H1 (cell line): Measurements from ENCODE around the gene ZDHHC16. TPM values are rescaled to one million over a fixed set of nuclear protein-coding genes. Genes with fewer than 3 reads are reported as not detected.
A peak's percentile ranks its signal among the peaks of the same experiment; 100 is the strongest.

Experiments
- CTCF ChIA-PET: fragments of 300-600 bp; sonication (Branson Sonifier 250); formaldehyde crosslinking; loops from one replicate; lab custom pipeline; 2021; ENCODE audit not compliant: partially characterized antibody; lab: Charles Lee
- POLR2A ChIA-PET: fragments of 300-600 bp; sonication (Branson Sonifier 250); formaldehyde crosslinking; loops from one replicate; lab custom pipeline; 2021; ENCODE audit warnings: inconsistent platforms; ENCODE audit not compliant: partially characterized antibody; lab: Charles Lee
- DNase-seq, 2 experiments: peaks; one replicate each; pipeline versions ENCODE4 v3.0.0 to v3.0.0-alpha.2; 2010 to 2022; ENCODE audit warnings: low spot score in 2 of 2, low read depth in 1 of 2, mixed read lengths in 1 of 2
- FAIRE-seq: peaks from 2 replicates; lab custom pipeline; 2011; peaks lifted over from hg19 to GRCh38; lab: Jason Lieb, UNC
- H2AFZ ChIP-seq: 2 replicates; pipeline ENCODE4 v1.8.1; 2012; ENCODE audit warnings: low read length, inconsistent platforms
- H2AK5ac ChIP-seq: 2 replicates; pipeline ENCODE4 v1.6.1; 2013; ENCODE audit warnings: low read depth, low read length
- H2BK120ac ChIP-seq: replicated peaks from 2 replicates; pipeline ENCODE3; 2013; ENCODE audit warnings: low read depth, low read length, inconsistent platforms
- H2BK12ac ChIP-seq: 2 replicates; pipeline ENCODE4 v1.6.1; 2013; ENCODE audit warnings: low read depth, low read length
- H2BK15ac ChIP-seq: 2 replicates; pipeline ENCODE4 v1.6.1; 2013; ENCODE audit warnings: low read length
- H2BK20ac ChIP-seq: 2 replicates; pipeline ENCODE4 v1.6.1; 2013; ENCODE audit warnings: low read length
- H2BK5ac ChIP-seq: 2 replicates; pipeline ENCODE4 v1.6.1; 2013; ENCODE audit warnings: low read depth, low read length
- H3K14ac ChIP-seq: 2 replicates; pipeline ENCODE4 v1.6.1; 2013; ENCODE audit warnings: inconsistent platforms; ENCODE audit not compliant: insufficient read length
- H3K18ac ChIP-seq: 2 replicates; pipeline ENCODE4 v1.6.1; 2013; ENCODE audit warnings: low read length; ENCODE audit errors: extremely low read depth
- H3K23ac ChIP-seq: 2 replicates; pipeline ENCODE4 v1.6.1; 2013; ENCODE audit warnings: inconsistent platforms; ENCODE audit not compliant: insufficient read length
- H3K23me2 ChIP-seq: 2 replicates; pipeline ENCODE4 v1.6.1; 2013; ENCODE audit warnings: low read depth, low read length
- H3K27ac ChIP-seq: 2 replicates; pipeline ENCODE4 v1.6.1; 2011; ENCODE audit warnings: low read depth, low read length, inconsistent platforms
- H3K27me3 ChIP-seq, 4 experiments: replicated peaks in 1 of 4; 1 replicate in 1 of 4; 2 replicates in 3 of 4; pipeline versions ENCODE4 v1.6.1 to v1.8.1; 2011 to 2013; ENCODE audit warnings: low read length in 3 of 4, mild to moderate bottlenecking in 3 of 4, inconsistent platforms in 2 of 4, mixed read lengths in 2 of 4, moderate library complexity in 1 of 4; ENCODE audit not compliant: control insufficient read depth in 3 of 4, insufficient read depth in 3 of 4; ENCODE audit errors: extremely low read depth in 1 of 4
- H3K36me3 ChIP-seq, 4 experiments: 2 replicates each; pipeline versions ENCODE4 v1.6.1 to v1.8.1; 2011 to 2013; ENCODE audit warnings: mild to moderate bottlenecking in 4 of 4, low read length in 3 of 4, moderate library complexity in 2 of 4, control low read depth in 1 of 4, inconsistent platforms in 1 of 4; ENCODE audit not compliant: insufficient read depth in 4 of 4, control insufficient read depth in 2 of 4
- H3K4ac ChIP-seq: replicated peaks from 2 replicates; pipeline ENCODE3; 2013; ENCODE audit warnings: low read length, low read depth, mixed read lengths, inconsistent platforms; ENCODE audit not compliant: insufficient read length
- H3K4me1 ChIP-seq, 4 experiments: replicated peaks in 1 of 4; 1 replicate in 1 of 4; 2 replicates in 3 of 4; pipeline versions ENCODE4 v1.6.1 to v1.8.1; 2011 to 2013; ENCODE audit warnings: low read length in 3 of 4, inconsistent platforms in 2 of 4, mixed read lengths in 1 of 4; ENCODE audit not compliant: insufficient read depth in 4 of 4, control insufficient read depth in 3 of 4
- H3K4me2 ChIP-seq, 2 experiments: 2 replicates each; pipeline versions ENCODE4 v1.6.1 to v1.8.1; 2011 to 2013; ENCODE audit warnings: low read depth in 2 of 2, low read length in 2 of 2, control low read depth in 1 of 2, inconsistent platforms in 1 of 2, mild to moderate bottlenecking in 1 of 2; ENCODE audit not compliant: insufficient read depth in 1 of 2
- H3K4me3 ChIP-seq, 4 experiments: fragments of 200-600, 300-600 bp in 1 of 4; sonication (generic), shearing (Covaris generic), sonication (Bioruptor Twin) in 1 of 4; 2 replicates each; pipeline versions ENCODE4 v1.5.1 to v1.8.1; 2011 to 2016; ENCODE audit warnings: low read length in 4 of 4, low read depth in 3 of 4, control low read depth in 2 of 4, inconsistent platforms in 2 of 4, mild to moderate bottlenecking in 2 of 4, mixed read lengths in 1 of 4, moderate library complexity in 1 of 4; ENCODE audit not compliant: insufficient read depth in 2 of 4; ENCODE audit errors: extremely low read depth in 1 of 4
- H3K56ac ChIP-seq: replicated peaks from 2 replicates; pipeline ENCODE3; 2013; ENCODE audit warnings: low read depth, mild to moderate bottlenecking, mixed read lengths, low read length, inconsistent platforms; ENCODE audit not compliant: insufficient read length
- H3K79me1 ChIP-seq: 2 replicates; pipeline ENCODE4 v1.6.1; 2013; ENCODE audit warnings: low read depth, low read length, control low read depth
- H3K79me2 ChIP-seq, 2 experiments: 2 replicates each; pipeline versions ENCODE4 v1.6.1 to v1.8.1; 2012 to 2013; ENCODE audit warnings: low read length in 2 of 2, mild to moderate bottlenecking in 2 of 2, inconsistent platforms in 1 of 2; ENCODE audit not compliant: insufficient read depth in 2 of 2, control insufficient read depth in 1 of 2
- H3K9ac ChIP-seq, 4 experiments: replicated peaks in 1 of 4; 1 replicate in 1 of 4; 2 replicates in 3 of 4; pipeline versions ENCODE4 v1.6.1 to v1.8.1; 2011 to 2013; ENCODE audit warnings: low read depth in 3 of 4, low read length in 3 of 4, control low read depth in 2 of 4, mild to moderate bottlenecking in 2 of 4, moderate library complexity in 2 of 4, inconsistent platforms in 1 of 4; ENCODE audit errors: extremely low read depth in 1 of 4
- H3K9me3 ChIP-seq, 2 experiments: 2 replicates each; pipeline versions ENCODE4 v1.6.1 to v1.8.1; 2012 to 2013; ENCODE audit warnings: mild to moderate bottlenecking in 2 of 2, moderate library complexity in 2 of 2, control low read depth in 1 of 2, inconsistent platforms in 1 of 2, low read depth in 1 of 2, low read length in 1 of 2, mixed read lengths in 1 of 2; ENCODE audit not compliant: insufficient read depth in 2 of 2
- H4K20me1 ChIP-seq, 2 experiments: replicated peaks in 1 of 2; 2 replicates each; pipeline versions ENCODE3 to v1.8.1; 2011 to 2013; ENCODE audit warnings: inconsistent platforms in 2 of 2, low read length in 2 of 2, mild to moderate bottlenecking in 1 of 2; ENCODE audit not compliant: insufficient read depth in 2 of 2, control insufficient read depth in 1 of 2
- H4K5ac ChIP-seq: 2 replicates; pipeline ENCODE4 v1.6.1; 2013; ENCODE audit warnings: low read length, low read depth, mixed read lengths, inconsistent platforms; ENCODE audit not compliant: insufficient read length
- H4K8ac ChIP-seq: 2 replicates; pipeline ENCODE4 v1.8.0; 2013; ENCODE audit warnings: mild to moderate bottlenecking, moderate library complexity, low read length, inconsistent platforms; ENCODE audit not compliant: insufficient read depth; ENCODE audit errors: extremely low read depth
- H4K91ac ChIP-seq: replicated peaks from 2 replicates; pipeline ENCODE3; 2013; ENCODE audit warnings: low read length, mixed read lengths, inconsistent platforms; ENCODE audit not compliant: insufficient read length
- GTF2F1 ChIP-seq: IDR thresholded peaks from 2 replicates; pipeline ENCODE4 v1.6.1; 2012; ENCODE audit warnings: low read depth, low read length, improper control_type of control experiment, borderline replicate concordance
- POLR2AphosphoS5 ChIP-seq: IDR thresholded peaks from 2 replicates; pipeline ENCODE4 v1.6.1; 2011; ENCODE audit warnings: low read depth, low read length
- WGBS, 2 experiments: shearing (Covaris generic) in 1 of 2; methylation state at CpG; one replicate each; pipeline versions ENCODE4 v1.1.6 to v1.1.7; 2013 to 2015; ENCODE audit warnings: low lambda C conversion rate in 2 of 2, mixed read lengths in 2 of 2, inconsistent platforms in 1 of 2, low coverage in 1 of 2, missing lambda C conversion rate in 1 of 2; ENCODE audit not compliant: insufficient replicate concordance in 2 of 2, insufficient coverage in 1 of 2, insufficient read length in 1 of 2; ENCODE audit errors: extremely low coverage in 1 of 2, missing lambda C conversion rate in 1 of 2; 5-methylcytosine and 5-hydroxymethylcytosine counted together
- polyA plus RNA-seq, 7 experiments: library from polyadenylated mRNA; depleted of rRNA in 3 of 7; stranded (reverse) in 5 of 7; unstranded in 2 of 7; fragments of >200 nt in 5 of 7; fragments of 200-250 nt in 2 of 7; gene quantifications; 1 replicate in 5 of 7; 2 replicates in 1 of 7; 4 replicates in 1 of 7; pipeline versions ENCODE4 v1.2.1 to v1.2.3, GENCODE V29; 2011 to 2013; ENCODE audit warnings: missing spikeins in 2 of 7, mixed read lengths in 2 of 7
- total RNA-seq: library from RNA; stranded (reverse); fragmentation: NEBNext Ultra II Directional; extraction: Animal tissue kit (Norgen Biotek cat#: 25700); gene quantifications from 2 replicates; pipeline ENCODE4 v1.2.1, GENCODE V29; 2021

The ZDHHC16 gene
- total and polyA plus RNA-seq, 2 of the 8 experiments (the other 6 are each of a cell fraction or from before 2014, with no cell fraction given) = 45.9 to 108 TPM

DNA sequence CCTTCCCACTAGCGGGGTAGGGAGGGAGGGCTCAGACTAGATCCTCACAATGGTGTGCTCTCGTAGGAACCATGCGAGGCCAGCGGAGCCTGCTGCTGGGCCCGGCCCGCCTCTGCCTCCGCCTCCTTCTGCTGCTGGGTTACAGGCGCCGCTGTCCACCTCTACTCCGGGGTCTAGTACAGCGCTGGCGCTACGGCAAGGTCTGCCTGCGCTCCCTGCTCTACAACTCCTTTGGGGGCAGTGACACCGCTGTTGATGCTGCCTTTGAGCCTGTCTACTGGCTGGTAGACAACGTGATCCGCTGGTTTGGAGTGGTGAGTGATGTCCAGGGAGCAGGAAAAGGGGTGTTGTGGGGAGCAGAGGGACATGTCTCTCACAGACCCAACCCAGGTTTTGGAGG lies 5.6 kb downstream of the ZDHHC16 start:
- H2BK120ac ChIP-seq = no peak overlapping the region
- H4K5ac ChIP-seq = no peak overlapping the region
- peaks cover 2 to 43% (median 27%) of the 10 kb centered on the region in 4 experiments; a peak in 7 of 8 replicates for H3K36me3 ChIP-seq
- H2AFZ ChIP-seq = no peak overlapping the region
- CTCF ChIA-PET = interaction anchor here (1.4 to 7.2 kb wide), 2 partner anchors 9 to 14 kb away, joined by 3 to 40 read pairs; no protein-coding TSS in a partner anchor
- H3K27ac ChIP-seq = peak overlapping the region; percentile 34; the same call in 1 of the 2 replicates
- peaks cover 11% of the 10 kb centered on the region; the same call in 1 of the 2 replicates for H3K79me1 ChIP-seq
- H2BK5ac ChIP-seq = no peak overlapping the region; the same call in 1 of the 2 replicates
- H3K4me1 ChIP-seq = peaks cover 0 to 4% (median 0%) of the 10 kb centered on the region in 4 experiments; a peak in 1 of 7 replicates
- no peak overlapping the region for H3K9ac ChIP-seq
- WGBS, 2 experiments = 95% methylated on average over 11 of the region's 17 CpGs; no CpG with 5 or more reads in 1 of the 2 experiments
- TF ChIP-seq GTF2F1 (no peak), POLR2AphosphoS5 (peak; percentile 70; the same call in 1 of the 2 replicates)
- DNase-seq (no peak), FAIRE-seq (no peak)
- no peak overlapping the region for H2BK15ac ChIP-seq
- H2BK12ac ChIP-seq = no peak overlapping the region
- POLR2A ChIA-PET = interaction anchor here (1.4 to 13.1 kb wide), 3 partner anchors 10 to 25 kb away, joined by 4 to 105 read pairs (median 4); no protein-coding TSS in a partner anchor
- H3K79me2 ChIP-seq = peaks cover 5 to 22% of the 10 kb centered on the region in 2 experiments
- no peak overlapping the region for H3K23ac ChIP-seq
- H3K56ac ChIP-seq = no peak overlapping the region
- no peak overlapping the region for H3K4ac ChIP-seq
- H3K9me3 ChIP-seq = no peaks in the 10 kb centered on the region
- H3K27me3 ChIP-seq = no peaks in the 10 kb centered on the region
- H2AK5ac ChIP-seq = no peak overlapping the region
- no peak overlapping the region for H3K14ac ChIP-seq
- no peak overlapping the region for H4K91ac ChIP-seq
- H3K4me3 ChIP-seq = no peak overlapping the region
- H3K4me2 ChIP-seq = no peak overlapping the region
- H4K8ac ChIP-seq = peak overlapping the region; percentile 29; the same call in 1 of the 2 replicates
- H2BK20ac ChIP-seq = no peak overlapping the region
- H4K20me1 ChIP-seq = peaks cover 4 to 16% of the 10 kb centered on the region in 2 experiments
- no peak overlapping the region for H3K18ac ChIP-seq
- H3K23me2 ChIP-seq = peaks cover under 1% of the 10 kb centered on the region; the same call in 1 of the 2 replicates
